H1 (cell line): Measurements from ENCODE around the gene EIF2B1. TPM values are rescaled to one million over a fixed set of nuclear protein-coding genes. Genes with fewer than 3 reads are reported as not detected.

Experiments used
- ATF3 ChIP-seq: IDR thresholded peaks from 2 replicates; pipeline ENCODE4 v1.6.1; 2011; ENCODE audit warnings: low read depth, mild to moderate bottlenecking, low read length; ENCODE audit not compliant: insufficient read depth
- BACH1 ChIP-seq: IDR thresholded peaks from 2 replicates; pipeline ENCODE4 v1.6.1; 2012; ENCODE audit warnings: low read length, improper control_type of control experiment
- CEBPB ChIP-seq: IDR thresholded peaks from 2 replicates; pipeline ENCODE4 v1.6.1; 2012; ENCODE audit warnings: low read depth, low read length
- CHD7 ChIP-seq: fragments of 300-600 bp; sonication (generic); IDR thresholded peaks from 2 replicates; pipeline ENCODE4 v1.7.1; 2012; ENCODE audit warnings: low read length, moderate library complexity, mild to moderate bottlenecking, inconsistent platforms; ENCODE audit not compliant: insufficient replicate concordance
- HDAC2 ChIP-seq, 2 experiments: fragments of 300-600 bp in 1 of 2; sonication (generic) in 1 of 2; IDR thresholded peaks; 2 replicates each; pipeline ENCODE4 v1.6.1; 2011 to 2012; ENCODE audit warnings: low read depth in 2 of 2, low read length in 2 of 2, mild to moderate bottlenecking in 2 of 2, moderate library complexity in 2 of 2, borderline replicate concordance in 1 of 2, inconsistent platforms in 1 of 2
- PHF8 ChIP-seq: fragments of 200-600 bp; sonication (generic); conservative IDR thresholded peaks from 2 replicates; pipeline ENCODE4 v1.7.1; 2012; ENCODE audit warnings: low read depth, mild to moderate bottlenecking, inconsistent platforms, low read length, moderate library complexity
- RXRA ChIP-seq: IDR thresholded peaks from 2 replicates; pipeline ENCODE4 v1.6.1; 2011; ENCODE audit warnings: low read depth, mild to moderate bottlenecking, low read length, moderate library complexity; ENCODE audit not compliant: insufficient read depth
- SP2 ChIP-seq: IDR thresholded peaks from 2 replicates; pipeline ENCODE4 v1.6.1; 2012; ENCODE audit warnings: mild to moderate bottlenecking, low read length, inconsistent platforms
- ZNF274 ChIP-seq: IDR thresholded peaks from 2 replicates; pipeline ENCODE4 v1.7.0; 2012; ENCODE audit warnings: low read length, borderline replicate concordance; ENCODE audit errors: extremely low read depth
- polyA plus RNA-seq, 7 experiments: library from polyadenylated mRNA; depleted of rRNA in 3 of 7; stranded (reverse) in 5 of 7; unstranded in 2 of 7; fragments of >200 nt in 5 of 7; fragments of 200-250 nt in 2 of 7; gene quantifications; 1 replicate in 5 of 7; 2 replicates in 1 of 7; 4 replicates in 1 of 7; pipeline versions ENCODE4 v1.2.1 to v1.2.3, GENCODE V29; 2011 to 2013; ENCODE audit warnings: missing spikeins in 2 of 7, mixed read lengths in 2 of 7
- total RNA-seq: library from RNA; stranded (reverse); fragmentation: NEBNext Ultra II Directional; extraction: Animal tissue kit (Norgen Biotek cat#: 25700); gene quantifications from 2 replicates; pipeline ENCODE4 v1.2.1, GENCODE V29; 2021

Gene EIF2B1
- total and polyA plus RNA-seq, 2 of the 8 experiments (the other 6 are each of a cell fraction or from before 2014, with no cell fraction given), result 24.9 to 49.9 TPM

- TF ChIP-seq CHD7 (no peak), PHF8 (peak; percentile 96), BACH1 (no peak), RXRA (no peak), HDAC2 (IDR thresholded peaks at IDR 0.05; ENCODE audit: borderline replicate concordance in 1 of 2, low read depth in 2 of 2, low read length in 2 of 2) (peak in 1 of 2 experiments; percentile 87; a peak in 2 of 4 replicates), ZNF274 (no peak), CEBPB (no peak), SP2 (no peak), ATF3 (peak; percentile 98)
Observed at GRCh38 chr12:123633379-123634141, at the start of gene EIF2B1, which contains the start of gene GTF2H3 (continued).
